OCI-LY1 (cell line): ENCODE measurements around the gene LMF1.

Experiments used
- H2AFZ ChIP-seq: fragments of 200-600 bp; sonication (generic), shearing (Covaris generic); 2 replicates; pipeline ENCODE4 v1.6.0; 2014; ENCODE audit warnings: antibody characterized with exemption, mild to moderate bottlenecking, low read length
- H3F3A ChIP-seq: fragments of 200-600 bp; sonication (generic), shearing (Covaris generic); 2 replicates; pipeline ENCODE4 v1.6.0; 2014; ENCODE audit warnings: mild to moderate bottlenecking, antibody characterized with exemption, low read length, moderate library complexity; ENCODE audit not compliant: insufficient read depth
- H3K27ac ChIP-seq: fragments of 200-600 bp; sonication (generic); 2 replicates; pipeline ENCODE4 v1.5.1; 2014; ENCODE audit warnings: low read length, mixed run types, mild to moderate bottlenecking, low read depth; ENCODE audit not compliant: poor library complexity, severe bottlenecking
- H3K27me3 ChIP-seq: fragments of 200-600 bp; sonication (generic); 2 replicates; pipeline ENCODE4 v1.6.0; 2014; ENCODE audit warnings: antibody characterized with exemption, mild to moderate bottlenecking, low read length, moderate library complexity; ENCODE audit not compliant: insufficient read depth
- H3K36me3 ChIP-seq: fragments of 200-600 bp; sonication (generic); 2 replicates; pipeline ENCODE4 v1.6.1; 2014; ENCODE audit warnings: mild to moderate bottlenecking, antibody characterized with exemption, low read length, moderate library complexity, mixed read lengths; ENCODE audit not compliant: insufficient read depth
- H3K4me1 ChIP-seq: fragments of 200-600 bp; sonication (generic); 2 replicates; pipeline ENCODE4 v1.5.1; 2014; ENCODE audit warnings: mild to moderate bottlenecking, low read length, moderate library complexity; ENCODE audit not compliant: insufficient read depth, severe bottlenecking
- H3K4me2 ChIP-seq: fragments of 200-600 bp; sonication (generic), shearing (Covaris generic); 2 replicates; pipeline ENCODE4 v1.6.1; 2014; ENCODE audit warnings: low read length
- H3K4me3 ChIP-seq: fragments of 200-600 bp; sonication (generic); 2 replicates; pipeline ENCODE4 v1.5.1; 2014; ENCODE audit warnings: low read length, low read depth, mild to moderate bottlenecking, mixed read lengths; ENCODE audit not compliant: poor library complexity, severe bottlenecking
- H3K79me2 ChIP-seq: fragments of 200-600 bp; shearing (Covaris generic); 2 replicates; pipeline ENCODE4 v1.6.1; 2016; ENCODE audit warnings: mixed run types, low read length, mixed read lengths; ENCODE audit not compliant: insufficient read depth
- H3K9ac ChIP-seq: fragments of 200-600 bp; sonication (generic), shearing (Covaris generic); 2 replicates; pipeline ENCODE4 v1.6.1; 2014; ENCODE audit warnings: mild to moderate bottlenecking, low read length, mixed read lengths
- H3K9me2 ChIP-seq: fragments of 200-600 bp; sonication (generic), shearing (Covaris generic); 2 replicates; pipeline ENCODE4 v1.6.1; 2014; ENCODE audit warnings: low read depth, mild to moderate bottlenecking, low read length, mixed read lengths
- H3K9me3 ChIP-seq: fragments of 200-600 bp; shearing (Covaris generic); 2 replicates; pipeline ENCODE4 v1.6.1; 2014; ENCODE audit warnings: low read length, mixed read lengths
- H4K20me1 ChIP-seq: fragments of 200-600 bp; sonication (generic), shearing (Covaris generic); 2 replicates; pipeline ENCODE4 v1.6.0; 2016; ENCODE audit warnings: mild to moderate bottlenecking, low read length; ENCODE audit not compliant: insufficient read depth
- CTCF ChIP-seq: fragments of 200-600 bp; sonication (generic), shearing (Covaris generic); IDR thresholded peaks from 2 replicates; pipeline ENCODE4 v1.5.1; 2017; ENCODE audit warnings: mild to moderate bottlenecking, antibody characterized with exemption, low read length, moderate library complexity, mixed read lengths
- EZH2 ChIP-seq: fragments of 200-600 bp; sonication (generic), shearing (Covaris generic); IDR thresholded peaks from 2 replicates; pipeline ENCODE4 v1.8.0; 2017; ENCODE audit warnings: borderline replicate concordance, mixed run types, mild to moderate bottlenecking, antibody characterized with exemption, low read length, moderate library complexity, mixed read lengths

The LMF1 gene

GRCh38 chr16:1006781-1007180 is 36.0 kb upstream of the LMF1 start:
- Histone ChIP-seq H4K20me1 (no peaks in the 10 kb centered on the region), H3K36me3 (no peaks in the 10 kb centered on the region), H3K4me2 (no peak overlapping the region), H3F3A (no peaks in the 10 kb centered on the region), H3K4me3 (no peak overlapping the region), H3K27me3 (peaks cover 5% of the 10 kb centered on the region; the same call in 1 of the 2 replicates), H3K79me2 (no peaks in the 10 kb centered on the region), H3K9me3 (no peaks in the 10 kb centered on the region), H3K9ac (no peak overlapping the region), H3K4me1 (no peaks in the 10 kb centered on the region), H3K27ac (no peak overlapping the region), H2AFZ (no peak overlapping the region), H3K9me2 (no peaks in the 10 kb centered on the region)
- TF ChIP-seq EZH2 (no peak), CTCF (no peak)

- no peak overlapping the region for H3K4me2 ChIP-seq
- H3K4me3 ChIP-seq, result no peak overlapping the region
- TF ChIP-seq EZH2 (no peak), CTCF (no peak)
- H3K27ac ChIP-seq, result no peak overlapping the region
- no peaks in the 10 kb centered on the region for H3K4me1 ChIP-seq
- no peaks in the 10 kb centered on the region for H3K9me2 ChIP-seq
- H3K9me3 ChIP-seq, result no peaks in the 10 kb centered on the region
- H3F3A ChIP-seq, result no peaks in the 10 kb centered on the region
- H3K27me3 ChIP-seq, result peaks cover 5% of the 10 kb centered on the region; the same call in 1 of the 2 replicates
- H3K36me3 ChIP-seq, result no peaks in the 10 kb centered on the region
- H3K79me2 ChIP-seq, result no peaks in the 10 kb centered on the region
- no peak overlapping the region for H3K9ac ChIP-seq
- no peak overlapping the region for H2AFZ ChIP-seq
- H4K20me1 ChIP-seq, result no peaks in the 10 kb centered on the region
These were observed 34.5 kb upstream of the LMF1 start for GRCh38 chr16:1005286-1005685.

- TF ChIP-seq EZH2 (no peak), CTCF (no peak)
- Histone ChIP-seq H3K79me2 (no peaks in the 10 kb centered on the region), H4K20me1 (no peaks in the 10 kb centered on the region), H3K27me3 (peaks cover 10% of the 10 kb centered on the region; the same call in 1 of the 2 replicates), H3K9me2 (no peaks in the 10 kb centered on the region), H3K9me3 (no peaks in the 10 kb centered on the region), H3K4me3 (no peak overlapping the region), H3K4me2 (no peak overlapping the region), H3K9ac (no peak overlapping the region), H3K27ac (no peak overlapping the region), H2AFZ (no peak overlapping the region), H3K4me1 (no peaks in the 10 kb centered on the region), H3K36me3 (no peaks in the 10 kb centered on the region), H3F3A (no peaks in the 10 kb centered on the region)
These were observed 32.9 kb upstream of the LMF1 start for GRCh38 chr16:1003391-1004347.
